GM21723 (cell line): ENCODE measurements around the gene COTL1.

Experiments
- ATAC-seq: cut with Tn5 transposase; IDR thresholded peaks from one replicate; pipeline ENCODE4 v1.9.1; 2021; ENCODE audit warnings: mild to moderate bottlenecking, moderate library complexity; ENCODE audit not compliant: unreplicated experiment

Gene COTL1, protein sequence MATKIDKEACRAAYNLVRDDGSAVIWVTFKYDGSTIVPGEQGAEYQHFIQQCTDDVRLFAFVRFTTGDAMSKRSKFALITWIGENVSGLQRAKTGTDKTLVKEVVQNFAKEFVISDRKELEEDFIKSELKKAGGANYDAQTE

DNA sequence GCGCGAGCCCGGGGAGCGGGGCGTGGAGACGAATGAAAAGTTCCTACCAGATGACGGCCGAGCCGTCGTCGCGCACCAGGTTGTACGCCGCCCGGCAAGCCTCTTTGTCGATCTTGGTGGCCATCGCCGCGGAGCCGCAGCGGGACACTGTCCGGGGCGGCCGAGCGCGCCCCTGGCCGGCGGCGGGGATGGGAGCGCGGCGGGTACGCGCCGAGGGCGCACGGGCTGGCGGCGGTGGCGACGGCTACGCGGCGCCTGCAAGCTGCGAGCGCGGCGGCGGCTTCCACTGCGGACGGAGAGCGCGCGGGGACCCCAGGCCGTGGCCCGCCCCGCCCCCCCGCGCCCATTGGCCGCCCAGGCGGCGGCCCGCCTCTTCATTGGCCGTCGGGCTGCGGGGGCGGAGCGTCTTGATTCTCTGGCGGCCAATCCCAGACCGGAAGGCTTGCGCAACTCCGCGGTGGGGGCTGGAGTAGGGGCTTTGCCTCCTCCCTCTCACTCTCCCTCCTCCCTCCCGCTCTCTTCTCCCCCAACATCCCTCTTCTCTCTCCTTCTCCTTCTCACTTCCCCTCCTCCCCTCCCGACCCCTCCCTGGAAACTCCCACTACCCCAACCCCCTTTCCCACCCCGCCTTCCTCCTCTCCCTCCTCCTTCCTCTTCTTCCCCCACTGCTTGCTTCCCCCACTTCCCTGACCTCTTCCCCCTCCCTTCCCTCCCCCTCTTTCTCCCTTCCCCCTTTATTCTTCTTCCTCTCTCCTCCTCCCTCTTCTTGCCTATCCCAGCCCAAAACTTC lies at the start of gene COTL1:
COTL1 (minus strand) TSS at position 288 of the 790 bp plus-strand sequence; CDS start at position 124, 164 bp downstream.
- ATAC-seq, result peak; percentile 71

DNA sequence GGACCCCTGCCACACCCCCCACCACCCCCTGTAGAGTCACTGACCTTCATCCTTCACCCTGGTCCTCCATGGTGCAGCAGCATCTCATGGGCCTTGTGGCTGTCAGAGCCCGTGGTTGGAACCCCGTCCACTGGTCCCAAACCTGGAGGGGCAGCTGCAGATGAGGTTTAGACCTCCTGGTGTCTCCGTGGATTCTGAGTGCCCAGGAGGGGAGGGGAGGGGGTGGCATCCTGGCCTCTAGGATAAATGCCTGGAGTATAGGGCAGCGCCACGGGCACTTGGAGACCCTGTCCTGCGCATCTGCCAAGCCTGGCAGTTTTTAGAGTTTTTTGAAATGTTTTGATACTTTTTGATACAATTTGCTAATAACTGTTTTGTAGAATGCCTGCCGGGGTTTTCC lies 48.0 kb upstream of the COTL1 start:
- no peak for ATAC-seq

DNA sequence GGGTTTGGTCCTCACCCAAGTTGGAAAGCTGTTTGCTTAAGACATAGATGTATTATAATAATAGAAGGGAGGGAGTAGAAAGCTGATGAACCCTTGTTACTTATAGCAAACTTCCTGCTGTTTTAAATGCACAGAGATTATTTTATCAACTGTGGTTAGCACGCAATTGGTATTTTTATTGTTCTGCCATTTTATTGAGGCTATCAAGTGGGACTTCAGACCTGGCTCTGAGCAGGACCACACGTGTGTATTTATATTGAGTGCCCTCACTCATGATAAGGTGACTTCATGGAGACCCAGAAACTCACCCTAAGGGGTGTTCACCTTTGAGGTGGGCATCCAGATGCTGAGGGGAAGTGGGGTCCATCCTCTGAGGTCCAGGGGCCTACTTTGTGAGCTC lies 47.5 kb upstream of the COTL1 start:
- ATAC-seq, result no peak

DNA sequence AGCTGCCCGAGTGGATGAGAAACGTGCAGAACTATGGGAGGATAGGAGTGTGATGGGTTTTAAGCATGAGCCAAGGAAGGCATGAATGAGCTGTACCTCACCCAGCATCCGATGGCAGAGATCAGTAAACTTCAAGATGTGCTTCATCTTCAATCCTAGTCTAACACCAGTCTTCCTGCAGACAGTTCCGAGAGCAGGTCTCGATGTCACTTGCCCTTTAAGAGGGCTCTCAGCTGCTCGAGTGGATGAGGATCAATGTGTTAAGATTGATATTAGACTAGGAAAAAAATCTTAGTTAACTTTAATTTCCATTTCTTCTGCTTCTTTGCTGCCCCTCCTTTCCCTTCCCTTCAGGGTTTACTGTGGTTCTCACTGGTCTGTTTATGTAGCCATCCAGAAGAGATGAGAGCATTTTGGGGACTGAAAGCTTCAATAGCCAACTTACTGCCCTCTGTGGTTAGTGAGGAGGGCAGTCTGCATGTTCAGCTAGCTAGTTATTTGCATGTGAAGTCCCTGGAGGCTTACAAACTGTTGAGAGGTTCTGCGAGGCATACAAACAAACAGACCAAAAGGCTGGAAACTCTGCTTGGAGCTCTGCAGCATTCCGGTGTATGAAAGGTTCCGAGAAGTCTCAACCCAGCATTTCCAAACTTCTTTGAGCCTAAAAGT lies 45.7 kb upstream of the COTL1 start:
- ATAC-seq, result peak; percentile 84

DNA sequence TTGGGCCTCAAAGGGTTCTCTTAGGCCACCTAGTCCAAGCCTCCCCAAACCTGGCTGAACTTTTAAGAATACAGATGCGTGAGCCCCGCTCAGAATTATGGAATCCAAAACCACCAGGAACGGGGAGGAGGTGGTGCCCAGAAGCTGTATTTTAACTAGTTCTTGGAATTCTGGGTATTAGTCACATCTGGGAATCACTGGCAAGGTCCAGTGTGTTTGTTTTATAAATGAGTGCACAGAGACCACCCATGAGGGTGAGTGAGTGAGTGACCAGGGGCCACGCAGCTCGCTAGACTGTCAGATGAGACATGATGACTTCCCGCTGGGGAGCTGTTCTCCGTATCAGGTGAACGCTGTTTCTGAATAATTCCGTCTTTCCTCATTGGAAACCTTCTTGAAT lies 44.6 kb upstream of the COTL1 start:
- no peak for ATAC-seq

DNA sequence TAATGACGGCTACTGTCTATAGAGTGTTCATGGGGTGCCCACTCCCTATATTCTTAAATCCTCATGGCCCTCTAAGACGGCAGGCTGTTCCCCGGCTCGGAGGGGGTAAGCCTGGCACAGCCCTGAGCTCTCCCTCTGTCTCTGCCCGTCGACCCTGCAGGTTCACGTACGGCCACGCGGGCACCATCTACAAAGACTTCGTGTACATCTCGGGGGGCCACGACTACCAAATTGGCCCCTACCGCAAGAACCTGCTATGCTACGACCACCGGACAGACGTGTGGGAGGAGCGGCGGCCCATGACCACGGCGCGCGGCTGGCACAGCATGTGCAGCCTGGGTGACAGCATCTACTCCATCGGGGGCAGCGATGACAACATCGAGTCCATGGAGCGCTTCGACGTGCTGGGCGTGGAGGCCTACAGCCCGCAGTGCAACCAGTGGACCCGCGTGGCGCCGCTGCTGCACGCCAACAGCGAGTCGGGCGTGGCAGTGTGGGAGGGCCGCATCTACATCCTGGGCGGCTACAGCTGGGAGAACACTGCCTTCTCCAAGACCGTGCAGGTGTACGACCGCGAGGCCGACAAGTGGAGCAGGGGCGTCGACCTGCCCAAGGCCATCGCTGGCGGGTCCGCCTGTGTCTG lies 43.7 kb upstream of the COTL1 start:
- ATAC-seq, result no peak

DNA sequence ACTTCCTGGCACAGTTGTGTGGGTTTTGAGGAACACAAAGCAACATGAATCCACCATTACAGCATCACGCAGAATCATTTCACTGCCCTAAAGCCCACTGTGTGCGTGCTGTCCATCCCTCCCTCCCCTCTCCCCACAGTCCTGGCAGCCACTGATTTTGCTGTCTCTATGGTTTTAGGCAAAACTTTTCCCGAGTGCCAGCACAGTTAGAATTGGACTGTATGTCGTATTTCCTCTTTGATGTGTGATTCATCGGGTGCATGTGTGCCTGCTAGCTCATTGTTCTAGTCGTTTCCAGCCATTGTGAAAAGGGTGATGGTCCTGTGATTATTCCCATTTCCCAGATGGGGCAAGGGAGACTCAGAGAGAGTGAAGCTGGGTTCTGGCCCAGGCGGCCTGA lies 43.1 kb upstream of the COTL1 start:
- no peak for ATAC-seq

DNA sequence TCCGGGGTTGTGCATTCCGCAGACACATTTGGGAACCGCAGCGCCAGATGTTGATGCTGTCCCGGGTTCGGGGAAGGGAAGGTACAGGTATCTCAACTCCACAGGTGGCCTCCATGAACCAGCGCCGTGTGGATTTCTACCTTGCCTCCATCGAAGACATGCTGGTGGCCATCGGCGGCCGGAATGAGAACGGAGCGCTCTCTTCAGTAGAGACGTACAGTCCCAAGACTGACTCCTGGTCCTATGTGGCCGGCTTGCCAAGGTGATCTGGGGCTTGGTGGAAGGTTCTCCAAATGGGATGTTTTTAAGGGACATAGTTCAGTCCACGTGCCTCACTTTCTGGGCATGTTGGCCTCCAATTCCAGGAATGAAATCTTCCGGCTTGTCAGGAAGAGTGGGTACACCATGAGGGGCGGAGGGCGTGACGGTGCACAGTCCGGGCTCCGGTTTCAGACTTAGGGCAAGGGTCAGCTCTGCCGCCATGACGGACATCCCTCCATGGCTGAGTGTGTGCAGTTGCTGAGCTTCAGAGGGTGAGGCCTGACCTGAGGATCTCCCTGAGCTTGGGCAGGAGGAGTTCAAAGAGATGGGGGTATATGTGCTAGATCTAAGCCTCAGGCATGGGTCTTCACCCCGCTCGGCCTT lies 41.9 kb upstream of the COTL1 start:
- ATAC-seq, result no peak

DNA sequence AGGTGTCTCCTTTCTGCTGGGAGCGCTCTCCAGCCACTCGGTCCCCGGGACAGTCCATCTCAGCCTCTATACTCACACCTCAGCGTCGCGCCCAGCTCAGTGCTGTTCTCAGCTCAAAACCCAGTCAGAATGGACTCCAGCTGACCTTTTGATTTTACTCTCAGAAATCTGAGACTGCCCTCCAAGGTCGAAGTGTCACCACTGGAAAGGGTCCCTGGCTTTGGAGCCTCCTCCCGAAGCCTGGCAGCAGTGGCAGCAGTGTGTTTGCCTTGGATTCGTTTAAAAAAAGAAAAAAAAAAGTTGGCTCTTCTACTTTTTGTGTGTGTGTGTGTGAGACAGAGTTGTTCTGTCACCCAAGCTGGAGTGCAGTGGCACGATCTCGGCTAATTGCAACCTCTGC lies 40.8 kb upstream of the COTL1 start:
- ATAC-seq, result no peak

DNA sequence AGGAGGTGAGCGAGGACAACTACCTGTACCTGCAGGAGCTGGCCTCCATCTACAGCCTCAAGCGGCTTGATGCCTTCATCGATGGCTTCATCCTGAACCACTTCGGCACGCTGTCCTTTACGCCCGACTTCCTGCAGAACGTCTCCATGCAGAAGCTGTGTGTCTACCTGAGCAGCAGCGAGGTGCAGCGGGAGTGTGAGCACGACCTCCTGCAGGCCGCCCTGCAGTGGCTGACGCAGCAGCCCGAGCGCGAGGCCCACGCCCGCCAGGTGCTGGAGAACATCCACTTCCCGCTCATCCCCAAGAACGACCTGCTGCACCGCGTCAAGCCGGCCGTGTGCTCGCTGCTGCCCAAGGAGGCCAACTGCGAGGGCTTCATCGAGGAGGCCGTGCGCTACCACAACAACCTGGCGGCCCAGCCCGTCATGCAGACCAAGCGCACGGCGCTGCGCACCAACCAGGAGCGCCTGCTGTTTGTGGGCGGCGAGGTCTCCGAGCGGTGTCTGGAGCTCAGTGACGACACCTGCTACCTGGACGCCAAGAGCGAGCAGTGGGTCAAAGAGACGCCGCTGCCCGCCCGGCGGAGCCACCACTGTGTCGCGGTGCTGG lies 39.5 kb upstream of the COTL1 start:
- no peak for ATAC-seq

DNA sequence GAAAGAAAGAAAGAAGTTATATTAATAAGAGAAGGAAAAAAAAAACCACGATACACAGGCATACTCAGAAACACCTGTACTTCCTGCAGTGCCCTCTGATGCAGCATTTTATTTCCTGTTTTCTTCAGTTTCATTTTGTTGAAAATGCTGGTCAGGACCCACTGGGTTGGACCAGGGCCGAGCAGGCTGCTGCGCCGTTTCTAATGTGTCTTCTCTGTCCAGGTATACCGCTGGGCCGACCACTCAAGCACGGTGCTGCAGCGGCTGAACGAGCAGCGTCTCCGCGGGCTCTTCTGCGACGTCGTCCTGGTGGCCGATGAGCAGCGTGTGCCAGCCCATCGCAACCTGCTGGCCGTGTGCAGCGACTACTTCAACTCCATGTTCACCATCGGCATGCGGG lies 38.8 kb upstream of the COTL1 start:
- ATAC-seq, result no peak

DNA sequence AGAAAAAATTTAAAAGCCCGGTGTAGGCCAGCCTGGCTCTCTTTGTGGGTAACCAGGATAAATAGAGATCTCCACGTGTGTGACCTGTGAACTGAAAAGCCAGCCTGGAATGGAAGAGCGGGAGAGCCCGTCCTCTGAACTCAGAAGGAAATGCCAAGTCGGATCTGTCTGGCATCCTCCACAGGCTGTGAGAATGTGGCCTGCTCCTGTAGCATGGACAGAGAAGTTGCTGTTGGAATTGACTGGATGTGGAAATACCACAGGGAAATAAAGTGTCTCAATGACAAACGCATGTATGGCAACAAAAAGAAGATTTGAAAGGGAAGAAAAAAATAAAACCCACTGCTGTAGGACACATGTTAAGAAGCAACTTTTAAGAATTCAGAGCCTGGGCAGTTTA lies 37.1 kb upstream of the COTL1 start:
- no peak for ATAC-seq

DNA sequence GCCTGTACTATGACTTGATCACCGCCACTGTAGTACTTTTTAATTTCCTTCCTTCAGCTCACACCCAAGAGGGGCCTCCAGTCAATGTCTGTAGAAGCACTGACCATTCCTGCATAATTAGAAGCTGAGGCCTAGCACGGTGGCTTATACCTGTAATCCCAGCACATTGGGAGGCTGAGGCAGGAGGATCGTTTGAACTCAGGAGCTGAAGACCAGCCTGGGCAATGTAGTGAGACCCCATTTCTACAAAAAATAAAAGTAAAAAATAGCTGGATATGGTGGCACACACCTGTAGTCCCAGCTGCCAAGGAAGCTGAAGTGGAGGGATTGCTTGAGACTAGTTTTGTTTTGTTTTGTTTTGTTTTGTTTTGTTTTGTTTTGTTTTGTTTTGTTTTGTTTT lies 36.4 kb upstream of the COTL1 start:
- no peak for ATAC-seq

DNA sequence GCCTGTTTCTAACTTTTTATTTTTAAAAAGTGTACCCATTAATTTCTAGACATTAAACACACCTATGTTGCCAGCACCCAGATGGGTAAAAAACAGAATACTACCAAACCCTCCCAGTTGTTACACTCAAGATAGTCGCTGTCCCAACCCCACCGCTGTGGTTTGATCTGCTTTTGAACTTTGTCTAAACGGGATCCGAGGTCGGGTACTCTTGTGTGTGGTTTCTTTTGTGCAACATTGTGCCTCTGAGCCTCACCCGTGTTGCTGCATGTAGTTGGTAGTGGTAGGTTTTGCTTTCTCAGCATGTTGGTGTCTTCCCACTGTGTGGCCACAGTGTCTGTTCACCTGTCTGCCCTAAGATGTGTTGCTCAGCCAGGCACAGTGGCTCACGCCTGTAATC lies 34.7 kb upstream of the COTL1 start:
- ATAC-seq, result no peak

DNA sequence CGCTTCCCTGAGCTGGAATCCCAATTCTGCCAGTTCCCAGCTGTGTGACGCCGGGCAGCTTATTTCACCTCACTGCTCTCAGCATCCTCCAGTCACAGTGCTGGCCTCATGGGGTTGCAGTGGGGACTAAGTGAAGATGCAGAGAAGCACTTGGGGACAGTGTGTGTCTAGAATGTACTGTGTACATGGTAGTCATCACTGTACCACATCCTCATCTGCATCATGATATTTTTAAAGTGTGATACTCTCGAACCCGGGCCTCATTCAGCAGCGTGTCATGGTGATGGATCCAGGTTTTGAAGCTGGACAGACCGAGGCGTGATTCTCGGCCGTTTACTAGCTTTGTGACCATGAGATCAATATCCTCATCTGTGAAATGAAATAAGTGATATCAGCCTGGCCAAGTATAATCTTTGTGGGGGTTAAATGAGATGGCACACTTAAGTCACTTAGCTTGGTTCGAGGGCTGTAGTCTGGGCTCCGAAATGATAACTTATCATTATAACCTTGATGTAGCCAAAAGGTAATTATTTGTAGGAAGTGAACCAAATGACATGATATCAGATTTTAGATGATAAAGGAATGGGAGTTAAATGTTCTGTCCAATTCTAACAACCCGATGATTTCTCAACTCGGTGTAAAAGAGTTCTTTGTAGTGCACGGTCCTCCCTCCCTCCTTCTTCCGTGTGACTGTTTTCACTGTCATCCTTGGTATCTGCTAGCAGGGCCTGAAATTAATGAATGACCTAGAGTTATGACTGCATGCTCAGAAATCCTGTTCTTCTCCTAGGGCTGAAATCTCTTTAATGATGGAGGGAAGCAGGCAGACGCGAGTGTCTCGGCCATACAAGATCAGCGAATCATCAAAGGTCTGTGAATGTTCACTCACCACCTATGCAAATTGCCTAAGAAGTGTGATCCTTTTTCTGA lies 32.4 kb upstream of the COTL1 start:
- no peak for ATAC-seq

DNA sequence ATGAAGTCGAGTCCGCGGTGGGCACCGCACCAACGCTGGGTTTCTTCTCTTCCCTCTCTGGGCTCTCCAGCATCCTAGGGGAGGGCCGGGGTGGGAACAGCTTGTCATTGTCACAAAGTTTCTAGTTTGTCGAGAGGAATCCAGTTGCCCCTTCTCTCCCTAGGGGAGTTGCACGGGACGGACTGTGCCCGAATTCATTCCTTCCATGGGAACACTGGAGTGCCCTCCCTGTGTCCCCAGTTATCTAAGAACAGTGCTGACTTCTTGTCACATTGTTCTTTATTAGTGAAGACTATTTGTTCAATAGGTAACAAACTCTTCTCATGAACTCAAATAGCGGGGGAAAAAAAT lies 31.6 kb upstream of the COTL1 start:
- no peak for ATAC-seq

DNA sequence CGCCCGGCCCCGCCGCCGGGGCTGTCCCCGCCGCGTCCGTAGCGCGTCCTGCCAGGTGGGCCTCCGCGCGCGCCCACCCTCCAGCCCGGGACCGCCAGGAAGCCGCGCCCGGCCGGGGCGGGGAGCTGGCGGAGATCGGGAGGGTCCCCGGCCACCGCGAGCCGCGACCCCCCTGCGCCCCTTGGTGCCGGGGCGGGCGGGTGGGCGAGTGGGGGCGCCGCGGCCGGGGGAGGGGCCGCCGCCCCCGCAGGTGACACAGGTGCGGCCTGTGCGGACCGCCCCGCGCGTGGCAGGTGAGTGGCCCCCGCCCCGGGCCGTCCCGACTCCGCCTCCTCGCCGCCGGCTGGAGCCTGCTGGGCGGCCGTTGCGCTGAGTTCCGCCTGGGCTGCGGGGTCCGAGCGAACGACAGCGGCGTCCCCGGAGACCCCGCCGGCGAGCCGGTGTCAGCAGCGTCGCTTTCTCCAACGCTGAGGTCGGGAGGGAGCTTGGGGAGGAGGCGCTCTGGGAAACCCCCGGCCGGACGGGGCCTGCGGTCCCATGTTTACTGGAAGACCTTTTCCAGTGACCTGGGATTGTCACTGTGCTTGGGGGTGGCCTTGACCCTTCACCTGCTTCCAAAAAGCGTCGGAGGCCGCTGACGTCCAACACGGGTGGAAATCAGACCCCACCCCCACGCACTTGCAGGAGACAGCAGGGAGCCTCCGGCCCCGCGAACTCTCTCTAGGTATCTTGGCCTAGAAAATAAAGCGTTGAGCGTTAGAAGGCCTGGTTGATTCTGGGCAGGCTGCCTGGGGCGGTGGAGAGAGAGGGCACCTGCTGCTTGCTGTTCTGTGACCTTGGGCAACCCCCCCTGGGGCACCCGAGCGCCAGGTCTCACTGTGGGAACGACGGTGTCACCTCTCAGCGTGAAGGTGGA lies 31.0 kb upstream of the COTL1 start:
- ATAC-seq, result peak; percentile 73

DNA sequence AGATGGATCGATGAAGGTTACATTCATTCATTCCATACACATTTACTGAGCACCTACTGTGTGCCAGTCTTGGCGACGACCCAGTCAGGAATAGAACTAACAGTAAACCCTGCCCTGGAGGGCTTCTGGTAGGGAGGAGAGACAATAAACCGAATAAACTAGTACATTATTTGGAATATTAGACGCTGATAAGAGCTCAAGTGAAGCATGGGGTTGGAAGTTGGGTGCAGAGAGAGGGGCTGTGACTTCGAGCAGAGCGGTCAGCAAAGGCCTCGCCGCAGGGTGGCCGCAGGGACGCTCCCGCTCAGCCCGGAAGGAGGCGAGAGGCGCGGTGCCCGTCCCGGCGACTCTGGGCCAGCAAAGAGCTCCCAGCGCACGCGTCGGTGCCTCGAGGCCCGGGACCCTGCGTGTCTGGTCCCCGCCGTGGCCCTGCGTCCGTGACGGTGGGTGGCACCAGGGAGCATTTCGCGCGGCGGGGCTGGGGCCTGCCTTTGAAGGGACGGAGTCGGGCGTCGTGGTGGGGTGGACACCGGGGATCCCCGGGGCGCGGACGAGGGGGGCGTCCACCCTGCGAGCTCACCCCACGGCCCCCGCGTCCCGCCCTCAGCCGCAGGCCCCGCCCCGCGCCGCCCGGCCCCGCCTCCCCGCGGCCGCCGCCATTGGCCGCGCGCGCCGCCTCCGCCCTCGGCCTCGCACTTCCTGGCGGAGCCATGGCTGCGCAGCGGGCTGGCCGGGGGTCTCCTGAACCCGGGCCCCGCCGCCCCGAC lies 30.1 kb upstream of the COTL1 start, which contains the start of gene KLHL36:
KLHL36 (plus strand) TSS at position 684 of the 767 bp plus-strand sequence. CDS start 2,357 bp downstream, outside the sequence.
- peak; percentile 87 for ATAC-seq
